Left cardiac atrium (tissue), 4 donors: ENCODE results near the gene GPC6. TPM values are rescaled to one million over a fixed set of nuclear protein-coding genes. Genes with fewer than 3 reads are reported as not detected.

Source experiments
- ATAC-seq, 2 donors: fragments of 200-7000 bp; cut with Tn5 transposase; one replicate each; pipeline ENCODE4 v1.9.1; 2020; ENCODE audit warnings: mild to moderate bottlenecking in 2 of 2, moderate library complexity in 2 of 2
- DNase-seq: peaks from one replicate; pipeline ENCODE4 v3.0.0-alpha.2; 2020
- intact Hi-C, 2 donors: fragments of 100-400 bp; cut with DNase I; formaldehyde crosslinking; loops; one replicate each; pipeline versions ENCODE4 v1.14.1 to v1.15.1; 2022 to 2023
- total RNA-seq, 2 donors: library from RNA; stranded (reverse); fragmentation: NEBNext Ultra II Directional; extraction: Animal tissue kit (Norgen Biotek cat#: 25700); gene quantifications; one replicate each; pipeline ENCODE4 v1.2.1, GENCODE V29; 2021
- donor health status: DM: no; HTN: yes; CAD: no.
- donor health status: DM: no; HTN: yes; CAD: no; lungs with severe emphysema.
- donor health status: DM: yes; HTN: yes; CAD: no.
- donor health status: Dilated cardiomyopathy.

The GPC6 gene
- total RNA-seq, 2 donors from 2014 or later, result 2.8 to 5.4 TPM

DNA sequence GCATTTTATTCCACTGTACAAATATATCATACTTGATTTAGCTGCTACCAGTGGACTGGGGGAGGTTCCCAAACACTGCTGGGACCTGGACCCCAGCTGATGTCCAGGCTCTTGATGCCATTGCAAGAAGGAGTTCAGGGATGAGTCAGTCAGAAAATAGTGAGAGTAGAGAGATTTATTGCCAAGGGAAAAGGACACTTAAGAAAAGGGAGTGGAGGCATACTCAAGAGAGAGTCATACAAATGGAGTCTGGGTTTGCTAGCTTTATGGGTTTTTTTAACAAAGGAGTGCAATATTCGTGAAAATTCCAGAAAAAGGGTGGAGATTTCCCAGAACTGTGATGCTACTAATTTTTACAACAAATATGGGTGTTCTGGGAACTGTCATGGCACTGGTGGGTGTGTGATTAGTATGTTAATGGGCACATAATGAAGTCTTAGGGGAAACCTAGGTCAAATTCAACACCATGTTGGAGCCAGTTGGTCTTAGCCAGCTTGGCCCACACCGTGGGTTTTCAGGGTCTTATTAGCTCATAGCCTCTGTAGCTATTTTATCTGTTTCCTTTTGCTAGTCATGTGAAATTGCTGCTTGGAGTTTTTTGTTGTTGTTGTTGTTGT is 36.2 kb downstream of the GPC6 start:
- intact Hi-C loops, result no loop called here
- no peak for ATAC-seq
- DNase-seq, result no peak

- no peak for ATAC-seq
- DNase-seq, result no peak
- intact Hi-C loops, result no loop called here
Observed at GRCh38 chr13:93264876-93265275, 38.3 kb downstream of the GPC6 start.

DNA sequence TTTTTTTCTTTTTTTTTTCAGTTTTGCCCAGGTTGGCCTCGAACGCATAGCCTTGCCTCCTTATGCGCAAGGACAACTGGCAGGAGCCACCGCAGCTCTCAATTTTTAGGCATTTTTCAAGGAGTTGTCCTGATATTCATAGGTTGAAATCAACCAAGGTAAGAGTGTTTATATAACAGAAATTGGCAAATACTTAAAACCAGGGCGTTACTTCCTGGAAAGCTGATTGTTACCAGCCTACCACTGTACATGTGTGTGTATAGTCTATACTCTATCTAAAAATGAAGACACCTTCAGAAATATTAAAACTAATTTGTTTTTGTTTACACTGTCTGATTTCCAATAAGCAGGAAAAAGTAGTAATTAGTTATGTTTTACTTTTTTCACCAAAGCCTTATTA is 39.2 kb downstream of the GPC6 start:
- DNase-seq (no peak), ATAC-seq (no peak)
- intact Hi-C loops, result no loop called here

DNA sequence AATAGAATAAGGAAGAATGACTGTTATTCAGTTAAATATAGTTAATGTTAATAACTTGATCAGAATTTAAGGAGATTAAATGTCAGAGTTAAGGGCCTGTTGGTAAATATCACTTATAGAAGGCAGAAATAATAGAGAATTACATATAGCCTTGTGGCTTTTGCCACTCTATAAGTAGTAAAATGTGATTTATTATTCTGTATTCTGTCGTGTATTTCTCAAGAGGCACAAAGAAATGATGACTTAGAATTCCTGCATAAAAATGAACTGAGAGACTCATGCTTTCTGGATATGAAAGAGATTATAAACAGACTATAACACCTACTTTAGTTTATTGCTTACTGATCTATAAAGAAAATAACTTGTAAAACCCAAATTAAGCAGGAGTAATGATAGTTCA is 40.1 kb downstream of the GPC6 start:
- ATAC-seq, result no peak

GRCh38 chr13:93268327-93269028 is 41.9 kb downstream of the GPC6 start:
- ATAC-seq, result no peak
- no peak for DNase-seq

More for the DNA sequence above, 40.1 kb downstream of the GPC6 start:
- intact Hi-C loops, result no loop called here
- no peak for DNase-seq

GRCh38 chr13:93270769-93271742 is 44.4 kb downstream of the GPC6 start:
- intact Hi-C loops, result no loop called here
- DNase-seq (no peak), ATAC-seq (no peak)

More at GRCh38 chr13:93268327-93269028, 41.9 kb downstream of the GPC6 start:
- intact Hi-C loops, result no loop called here

DNA sequence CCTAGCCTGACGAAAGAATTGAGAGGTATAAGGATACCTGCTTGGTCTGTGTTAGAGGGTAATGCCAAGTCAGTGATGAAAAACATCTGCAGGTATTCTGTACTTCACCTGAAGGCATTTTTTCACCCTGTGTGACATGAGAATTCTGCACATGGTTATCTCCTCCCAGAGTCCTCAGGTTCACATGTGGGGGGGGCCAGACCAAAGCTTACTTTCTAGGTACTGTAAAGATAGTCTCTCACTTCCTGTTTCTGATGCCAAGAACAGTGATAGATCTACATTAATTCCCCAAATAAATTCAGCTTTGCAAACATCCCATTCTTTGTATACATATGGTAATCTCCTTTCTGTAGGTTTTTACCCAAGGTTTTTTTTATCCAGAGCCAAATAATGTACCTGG is 53.4 kb downstream of the GPC6 start:
- intact Hi-C loops, result no loop called here
- no peak for ATAC-seq
- no peak for DNase-seq

DNA sequence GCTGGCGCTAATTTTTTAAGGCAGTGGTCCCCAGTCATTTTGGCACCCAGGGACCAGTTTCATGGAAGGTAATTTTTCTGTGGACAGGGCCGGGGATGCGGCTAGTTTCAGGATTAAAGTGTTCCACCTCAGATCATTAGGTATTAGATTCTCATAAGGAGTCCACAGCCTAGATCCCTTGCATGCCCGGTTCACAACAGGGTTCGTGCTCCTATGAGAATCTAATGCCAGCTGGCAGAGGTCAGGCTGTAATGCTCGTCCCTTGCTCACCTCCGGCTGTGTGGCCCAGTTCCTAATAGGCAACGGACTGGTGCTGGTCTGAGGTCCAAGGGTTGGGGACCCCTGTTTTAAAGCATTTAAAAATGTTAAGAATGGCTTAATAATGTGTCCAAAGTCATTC is 54.1 kb downstream of the GPC6 start:
- DNase-seq, result no peak
- ATAC-seq, result no peak
- intact Hi-C loops, result no loop called here

- ATAC-seq (no peak), DNase-seq (no peak)
- intact Hi-C loops, result no loop called here
Observed at GRCh38 chr13:93283255-93283654, 56.6 kb downstream of the GPC6 start.

DNA sequence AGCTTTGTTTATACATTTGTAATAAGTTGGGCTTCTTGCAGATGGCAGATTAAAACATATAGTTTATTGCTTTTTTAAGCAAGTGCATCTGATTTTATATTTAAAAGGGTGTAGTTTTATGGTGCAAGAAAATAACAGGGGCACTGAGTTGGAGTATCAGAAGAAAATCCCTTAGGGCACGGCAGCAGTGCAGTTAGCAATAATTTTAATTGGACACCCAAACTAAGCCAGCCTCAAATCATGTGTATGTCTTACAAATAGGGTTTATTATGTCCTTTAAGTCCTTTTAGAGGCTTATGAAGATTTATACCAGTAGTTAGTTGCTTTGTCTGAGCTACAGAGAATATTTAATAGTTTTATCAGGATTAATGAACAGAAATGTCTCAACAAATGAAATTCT is 57.5 kb downstream of the GPC6 start:
- ATAC-seq (no peak), DNase-seq (no peak)
- intact Hi-C loops, result no loop called here

DNA sequence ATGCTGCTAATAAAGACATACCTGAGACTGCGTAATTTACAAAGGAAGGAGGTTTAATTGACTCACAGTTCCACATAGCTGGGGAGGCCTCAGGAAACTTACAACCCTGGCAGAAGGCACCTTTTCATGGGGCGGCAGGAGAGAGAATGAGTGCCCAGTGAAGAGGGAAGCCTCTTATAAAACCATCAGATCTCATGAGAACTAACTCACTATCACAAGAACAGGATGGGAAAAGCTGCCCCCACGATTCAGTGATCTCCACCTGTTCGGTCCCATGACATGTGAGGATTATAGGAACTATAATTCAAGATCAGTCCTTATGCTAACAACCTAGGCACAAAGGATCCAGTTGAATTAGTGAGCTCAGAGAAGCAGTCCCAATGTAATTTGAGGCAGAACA is 59.4 kb downstream of the GPC6 start:
- DNase-seq (no peak), ATAC-seq (no peak)
- intact Hi-C loops, result no loop called here

DNA sequence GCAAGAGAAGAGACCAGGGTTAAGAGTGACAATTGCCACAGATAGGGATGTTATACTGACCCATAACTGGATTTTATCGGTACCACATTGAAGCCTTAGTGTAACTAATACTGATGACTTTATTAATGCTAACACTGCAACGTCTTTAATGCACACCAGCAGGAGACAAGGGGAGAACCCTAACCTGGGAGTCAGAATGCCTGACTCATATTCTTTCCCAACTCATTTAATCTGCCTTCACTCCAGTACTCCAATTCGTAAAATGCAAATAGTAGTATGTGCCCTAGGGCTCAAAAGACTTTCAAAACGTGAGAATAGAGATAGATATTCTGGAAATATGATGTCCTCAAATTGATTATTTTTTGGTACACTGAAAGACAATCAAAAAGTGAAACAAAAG is 62.4 kb downstream of the GPC6 start:
- intact Hi-C loops, result no loop called here
- ATAC-seq (no peak), DNase-seq (no peak)

DNA sequence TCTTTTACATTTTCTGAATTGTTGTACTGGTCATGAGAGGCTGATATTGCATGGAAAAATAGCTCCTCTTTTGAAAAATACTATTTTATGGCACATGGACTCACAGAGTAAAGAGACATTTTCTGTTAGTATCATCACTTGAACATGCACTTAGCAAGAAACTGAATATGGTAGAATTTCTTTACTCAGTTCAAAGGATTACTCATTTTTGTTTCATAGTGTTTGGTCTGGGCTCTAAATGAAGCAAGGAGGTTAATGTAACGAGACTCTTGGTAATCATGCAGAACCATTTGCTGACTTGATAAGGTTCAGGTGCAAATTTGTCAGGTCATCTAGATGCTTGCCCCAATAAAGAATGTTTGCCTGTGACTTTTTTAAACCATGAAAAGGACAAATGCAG is 63.2 kb downstream of the GPC6 start:
- intact Hi-C loops, result no loop called here
- DNase-seq (no peak), ATAC-seq (no peak)

- DNase-seq (no peak), ATAC-seq (no peak)
- intact Hi-C loops, result no loop called here
Observed at GRCh38 chr13:93290503-93290902, 63.9 kb downstream of the GPC6 start.

GRCh38 chr13:93292366-93292765 is 65.8 kb downstream of the GPC6 start:
- ATAC-seq (no peak), DNase-seq (no peak)
- intact Hi-C loops, result no loop called here

GRCh38 chr13:93293710-93294109 is 67.1 kb downstream of the GPC6 start:
- no peak for DNase-seq
- intact Hi-C loops, result no loop called here
- ATAC-seq, result no peak

GRCh38 chr13:93296584-93296983 is 70.0 kb downstream of the GPC6 start:
- no peak for ATAC-seq
- DNase-seq, result no peak
- intact Hi-C loops, result no loop called here

DNA sequence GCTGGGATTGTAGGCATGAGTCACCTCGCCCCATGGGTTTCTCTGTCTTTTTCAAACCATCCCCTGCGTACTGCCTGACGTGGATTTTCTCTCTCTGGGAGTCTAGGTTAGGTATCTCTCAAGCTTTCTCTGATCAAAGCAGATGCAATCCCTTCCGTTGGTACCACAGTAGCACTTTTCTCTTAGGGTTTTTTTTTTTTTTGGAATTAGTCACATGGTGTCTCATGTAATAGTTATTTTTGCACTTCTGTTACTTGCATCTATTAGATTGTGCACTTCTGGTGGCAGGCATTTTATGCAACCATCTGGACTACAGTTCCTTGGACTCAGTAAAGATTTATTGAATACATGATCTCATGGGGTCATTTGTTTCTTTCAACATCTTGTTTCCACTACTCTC is 72.1 kb downstream of the GPC6 start:
- ATAC-seq (no peak), DNase-seq (no peak)
- intact Hi-C loops, result no loop called here

GRCh38 chr13:93304134-93304533 is 77.5 kb downstream of the GPC6 start:
- ATAC-seq (no peak), DNase-seq (no peak)
- intact Hi-C loops, result no loop called here
